Erythroblast (primary cell): ENCODE data around the gene CHD2.

Source experiments
- GATA1 ChIP-seq: IDR thresholded peaks from 2 replicates; pipeline ENCODE4 v1.6.1; 2011; ENCODE audit warnings: low read depth, mild to moderate bottlenecking, control low read depth, low read length, moderate library complexity
- POLR2A ChIP-seq: IDR thresholded peaks from 2 replicates; pipeline ENCODE4 v1.6.1; 2011; ENCODE audit warnings: mild to moderate bottlenecking, low read length

- TF ChIP-seq POLR2A (no peak), GATA1 (no peak)
Observed at GRCh38 chr15:92880796-92881195, 19.3 kb upstream of the CHD2 start.
